ENCODE data around the gene FNBP1. TPM values are rescaled to one million over a fixed set of nuclear protein-coding genes. Genes with fewer than 3 reads are reported as not detected.
"Not testable (repeated sequence)": the region's sequence is repeated elsewhere in the genome, so short reads cannot be mapped to it uniquely, and the experiment has no call there.

The FNBP1 gene
- total and polyA plus RNA-seq, 2 experiments from 2014 or later = 26.6 to 28.8 TPM

DNA sequence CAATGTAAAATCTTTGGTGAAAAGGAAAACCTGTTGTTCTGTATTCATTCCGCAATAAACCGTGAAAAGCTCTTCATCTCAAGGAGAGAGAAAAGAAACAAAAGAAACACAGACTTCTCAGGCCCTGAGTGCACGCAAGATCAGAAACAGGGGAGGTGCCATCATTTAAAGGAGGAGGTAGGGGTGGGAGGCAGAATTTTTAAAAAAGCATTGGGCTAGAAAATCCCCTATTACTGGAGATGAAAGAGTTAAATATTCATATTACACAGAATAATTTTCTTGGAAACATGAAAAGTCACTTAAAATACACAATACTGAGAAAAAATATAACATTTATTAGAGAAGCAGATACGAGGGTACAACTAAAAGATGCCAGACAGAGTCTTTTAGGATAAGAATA, 151.4 kb downstream of the FNBP1 start (continued):
- TF ChIP-seq, protein P1, sequence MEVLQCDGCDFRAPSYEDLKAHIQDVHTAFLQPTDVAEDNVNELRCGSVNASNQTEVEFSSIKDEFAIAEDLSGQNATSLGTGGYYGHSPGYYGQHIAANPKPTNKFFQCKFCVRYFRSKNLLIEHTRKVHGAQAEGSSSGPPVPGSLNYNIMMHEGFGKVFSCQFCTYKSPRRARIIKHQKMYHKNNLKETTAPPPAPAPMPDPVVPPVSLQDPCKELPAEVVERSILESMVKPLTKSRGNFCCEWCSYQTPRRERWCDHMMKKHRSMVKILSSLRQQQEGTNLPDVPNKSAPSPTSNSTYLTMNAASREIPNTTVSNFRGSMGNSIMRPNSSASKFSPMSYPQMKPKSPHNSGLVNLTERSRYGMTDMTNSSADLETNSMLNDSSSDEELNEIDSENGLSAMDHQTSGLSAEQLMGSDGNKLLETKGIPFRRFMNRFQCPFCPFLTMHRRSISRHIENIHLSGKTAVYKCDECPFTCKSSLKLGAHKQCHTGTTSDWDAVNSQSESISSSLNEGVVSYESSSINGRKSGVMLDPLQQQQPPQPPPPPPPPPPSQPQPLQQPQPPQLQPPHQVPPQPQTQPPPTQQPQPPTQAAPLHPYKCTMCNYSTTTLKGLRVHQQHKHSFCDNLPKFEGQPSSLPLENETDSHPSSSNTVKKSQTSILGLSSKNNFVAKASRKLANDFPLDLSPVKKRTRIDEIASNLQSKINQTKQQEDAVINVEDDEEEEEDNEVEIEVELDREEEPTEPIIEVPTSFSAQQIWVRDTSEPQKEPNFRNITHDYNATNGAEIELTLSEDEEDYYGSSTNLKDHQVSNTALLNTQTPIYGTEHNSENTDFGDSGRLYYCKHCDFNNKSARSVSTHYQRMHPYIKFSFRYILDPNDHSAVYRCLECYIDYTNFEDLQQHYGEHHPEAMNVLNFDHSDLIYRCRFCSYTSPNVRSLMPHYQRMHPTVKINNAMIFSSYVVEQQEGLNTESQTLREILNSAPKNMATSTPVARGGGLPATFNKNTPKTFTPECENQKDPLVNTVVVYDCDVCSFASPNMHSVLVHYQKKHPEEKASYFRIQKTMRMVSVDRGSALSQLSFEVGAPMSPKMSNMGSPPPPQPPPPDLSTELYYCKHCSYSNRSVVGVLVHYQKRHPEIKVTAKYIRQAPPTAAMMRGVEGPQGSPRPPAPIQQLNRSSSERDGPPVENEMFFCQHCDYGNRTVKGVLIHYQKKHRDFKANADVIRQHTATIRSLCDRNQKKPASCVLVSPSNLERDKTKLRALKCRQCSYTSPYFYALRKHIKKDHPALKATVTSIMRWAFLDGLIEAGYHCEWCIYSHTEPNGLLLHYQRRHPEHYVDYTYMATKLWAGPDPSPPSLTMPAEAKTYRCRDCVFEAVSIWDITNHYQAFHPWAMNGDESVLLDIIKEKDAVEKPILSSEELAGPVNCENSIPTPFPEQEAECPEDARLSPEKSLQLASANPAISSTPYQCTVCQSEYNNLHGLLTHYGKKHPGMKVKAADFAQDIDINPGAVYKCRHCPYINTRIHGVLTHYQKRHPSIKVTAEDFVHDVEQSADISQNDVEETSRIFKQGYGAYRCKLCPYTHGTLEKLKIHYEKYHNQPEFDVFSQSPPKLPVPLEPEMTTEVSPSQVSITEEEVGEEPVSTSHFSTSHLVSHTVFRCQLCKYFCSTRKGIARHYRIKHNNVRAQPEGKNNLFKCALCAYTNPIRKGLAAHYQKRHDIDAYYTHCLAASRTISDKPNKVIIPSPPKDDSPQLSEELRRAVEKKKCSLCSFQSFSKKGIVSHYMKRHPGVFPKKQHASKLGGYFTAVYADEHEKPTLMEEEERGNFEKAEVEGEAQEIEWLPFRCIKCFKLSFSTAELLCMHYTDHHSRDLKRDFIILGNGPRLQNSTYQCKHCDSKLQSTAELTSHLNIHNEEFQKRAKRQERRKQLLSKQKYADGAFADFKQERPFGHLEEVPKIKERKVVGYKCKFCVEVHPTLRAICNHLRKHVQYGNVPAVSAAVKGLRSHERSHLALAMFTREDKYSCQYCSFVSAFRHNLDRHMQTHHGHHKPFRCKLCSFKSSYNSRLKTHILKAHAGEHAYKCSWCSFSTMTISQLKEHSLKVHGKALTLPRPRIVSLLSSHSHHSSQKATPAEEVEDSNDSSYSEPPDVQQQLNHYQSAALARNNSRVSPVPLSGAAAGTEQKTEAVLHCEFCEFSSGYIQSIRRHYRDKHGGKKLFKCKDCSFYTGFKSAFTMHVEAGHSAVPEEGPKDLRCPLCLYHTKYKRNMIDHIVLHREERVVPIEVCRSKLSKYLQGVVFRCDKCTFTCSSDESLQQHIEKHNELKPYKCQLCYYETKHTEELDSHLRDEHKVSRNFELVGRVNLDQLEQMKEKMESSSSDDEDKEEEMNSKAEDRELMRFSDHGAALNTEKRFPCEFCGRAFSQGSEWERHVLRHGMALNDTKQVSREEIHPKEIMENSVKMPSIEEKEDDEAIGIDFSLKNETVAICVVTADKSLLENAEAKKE (CRISPR knock-in tag; IDR thresholded peaks at IDR 0.05) = no peak
- TF ChIP-seq, protein P2, sequence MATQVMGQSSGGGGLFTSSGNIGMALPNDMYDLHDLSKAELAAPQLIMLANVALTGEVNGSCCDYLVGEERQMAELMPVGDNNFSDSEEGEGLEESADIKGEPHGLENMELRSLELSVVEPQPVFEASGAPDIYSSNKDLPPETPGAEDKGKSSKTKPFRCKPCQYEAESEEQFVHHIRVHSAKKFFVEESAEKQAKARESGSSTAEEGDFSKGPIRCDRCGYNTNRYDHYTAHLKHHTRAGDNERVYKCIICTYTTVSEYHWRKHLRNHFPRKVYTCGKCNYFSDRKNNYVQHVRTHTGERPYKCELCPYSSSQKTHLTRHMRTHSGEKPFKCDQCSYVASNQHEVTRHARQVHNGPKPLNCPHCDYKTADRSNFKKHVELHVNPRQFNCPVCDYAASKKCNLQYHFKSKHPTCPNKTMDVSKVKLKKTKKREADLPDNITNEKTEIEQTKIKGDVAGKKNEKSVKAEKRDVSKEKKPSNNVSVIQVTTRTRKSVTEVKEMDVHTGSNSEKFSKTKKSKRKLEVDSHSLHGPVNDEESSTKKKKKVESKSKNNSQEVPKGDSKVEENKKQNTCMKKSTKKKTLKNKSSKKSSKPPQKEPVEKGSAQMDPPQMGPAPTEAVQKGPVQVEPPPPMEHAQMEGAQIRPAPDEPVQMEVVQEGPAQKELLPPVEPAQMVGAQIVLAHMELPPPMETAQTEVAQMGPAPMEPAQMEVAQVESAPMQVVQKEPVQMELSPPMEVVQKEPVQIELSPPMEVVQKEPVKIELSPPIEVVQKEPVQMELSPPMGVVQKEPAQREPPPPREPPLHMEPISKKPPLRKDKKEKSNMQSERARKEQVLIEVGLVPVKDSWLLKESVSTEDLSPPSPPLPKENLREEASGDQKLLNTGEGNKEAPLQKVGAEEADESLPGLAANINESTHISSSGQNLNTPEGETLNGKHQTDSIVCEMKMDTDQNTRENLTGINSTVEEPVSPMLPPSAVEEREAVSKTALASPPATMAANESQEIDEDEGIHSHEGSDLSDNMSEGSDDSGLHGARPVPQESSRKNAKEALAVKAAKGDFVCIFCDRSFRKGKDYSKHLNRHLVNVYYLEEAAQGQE (IDR thresholded peaks at IDR 0.05; ENCODE audit: unreplicated experiment) = no peak
- no peak for TF ChIP-seq POLR2AphosphoS5 (IDR thresholded peaks at IDR 0.05; ENCODE audit: low read depth)
- TF ChIP-seq ZNF331 (CRISPR knock-in tag; IDR thresholded peaks at IDR 0.05; ENCODE audit: low read depth) = no peak
- TF ChIP-seq NANOG (IDR thresholded peaks at IDR 0.05; ENCODE audit: borderline replicate concordance) = no peak
- no peak for TF ChIP-seq CREB1 (CRISPR knock-in tag; IDR thresholded peaks at IDR 0.05; ENCODE audit: low read depth)
- TF ChIP-seq ZNF114 (CRISPR knock-in tag; IDR thresholded peaks at IDR 0.05) = no peak
- TF ChIP-seq STAT1 (IDR thresholded peaks at IDR 0.05; ENCODE audit: unreplicated experiment) = no peak
- no peak for TF ChIP-seq EZH2 (IDR thresholded peaks at IDR 0.05; ENCODE audit: low read depth, unreplicated experiment)

DNA sequence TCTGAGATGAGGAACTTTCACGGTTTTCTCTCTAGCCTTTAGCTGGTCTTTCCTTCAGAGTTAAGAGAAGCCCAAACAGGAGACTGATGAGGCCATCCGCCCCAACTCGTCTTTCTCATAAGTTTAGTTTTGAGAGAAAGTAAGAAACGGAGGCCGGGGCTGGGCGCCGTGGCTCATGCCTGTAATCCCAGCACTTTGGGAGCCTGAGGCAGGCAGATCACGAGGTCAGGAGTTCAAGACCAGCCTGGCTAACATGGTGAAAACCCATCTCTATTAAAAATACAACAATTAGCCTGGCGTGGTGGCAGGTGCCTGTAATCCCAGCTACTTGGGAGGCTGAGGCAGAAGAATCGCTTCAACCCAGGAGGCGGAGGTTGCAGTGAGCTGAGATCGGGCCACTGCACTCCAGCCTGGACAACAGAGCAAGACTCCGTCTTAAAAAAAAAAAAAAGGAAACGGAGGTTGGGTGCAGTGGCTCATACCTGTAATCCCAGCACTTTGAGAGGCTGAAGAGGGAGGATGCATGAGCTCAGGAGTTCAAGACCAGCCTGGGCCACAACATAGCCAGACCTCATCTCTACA, 152.2 kb downstream of the FNBP1 start:
- not testable (repeated sequence) for H4K20me1 ChIP-seq (replicated peaks; ENCODE audit: insufficient read depth); H3K36me3 ChIP-seq (ENCODE audit: insufficient read depth); H3K79me2 ChIP-seq (replicated peaks; ENCODE audit: insufficient read depth); H3K9me3 Mint-ChIP-seq; H3K27me3 ChIP-seq (ENCODE audit: insufficient read depth); ATAC-seq; DNase-seq (ENCODE audit: low spot score); H3K9me2 ChIP-seq (ENCODE audit: insufficient read depth)
- peak overlapping the region; percentile 57 for H3K4me3 ChIP-seq
- peaks cover 30% of the 10 kb centered on the region for H3K4me1 ChIP-seq (ENCODE audit: insufficient read depth)
- H3K4me3 Mint-ChIP-seq = peak overlapping the region; percentile 61
- H3K36me3 Mint-ChIP-seq (ENCODE audit: low read depth) = peaks cover 22% of the 10 kb centered on the region
- H3K27ac Mint-ChIP-seq = peak overlapping the region; percentile 74
- peaks cover 50% of the 10 kb centered on the region for H3K4me1 Mint-ChIP-seq
- peak overlapping the region; percentile 81 for H2AFZ ChIP-seq
- peaks cover 31% of the 10 kb centered on the region; the same call in 1 of the 2 replicates for H3F3A ChIP-seq (replicated peaks; ENCODE audit: low read depth)
- peak overlapping the region; percentile 97 for H3K27ac ChIP-seq (ENCODE audit: low read depth)
- peak overlapping the region; percentile 72 for H3K4me2 ChIP-seq
- peaks cover 15% of the 10 kb centered on the region for H3K27me3 Mint-ChIP-seq (ENCODE audit: insufficient read depth, low read depth, poor library complexity)
